GM21786 (cell line): ENCODE results near the gene OR4D1.
"Not testable (repeated sequence)": the region's sequence is repeated elsewhere in the genome, so short reads cannot be mapped to it uniquely, and the experiment has no call there.

Experiments
- ATAC-seq: cut with Tn5 transposase; IDR thresholded peaks from one replicate; pipeline ENCODE4 v1.9.1; 2021; ENCODE audit not compliant: unreplicated experiment

OR4D1 gene

DNA sequence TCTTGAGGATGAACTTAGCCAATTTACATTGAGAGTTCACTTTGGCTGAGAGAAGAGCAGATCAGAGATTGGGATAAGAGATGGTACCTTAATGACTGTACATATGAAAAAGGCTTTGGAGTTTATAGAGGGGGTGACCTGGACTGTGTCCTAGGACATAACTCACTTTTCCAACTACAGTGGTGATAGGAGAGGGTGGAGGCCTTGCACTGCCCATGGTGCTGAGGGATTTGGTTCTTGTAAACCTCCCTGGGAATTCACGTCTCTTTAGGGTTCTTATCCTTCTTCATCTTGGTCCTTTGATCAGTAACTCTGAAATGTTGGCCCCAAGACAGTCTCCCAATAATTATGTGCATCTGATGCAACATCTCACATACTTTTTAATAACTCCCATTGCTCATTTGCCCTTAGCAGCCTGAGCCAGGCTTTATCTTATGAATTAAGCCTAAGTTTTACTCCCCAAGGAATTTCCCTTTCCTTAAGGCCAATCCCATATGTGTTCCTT lies at the start of gene OR4D1:
OR4D1 (plus strand) TSS at position 455 of the 505 bp plus-strand sequence. CDS start 6,770 bp downstream, outside the sequence.
- ATAC-seq = no peak

DNA sequence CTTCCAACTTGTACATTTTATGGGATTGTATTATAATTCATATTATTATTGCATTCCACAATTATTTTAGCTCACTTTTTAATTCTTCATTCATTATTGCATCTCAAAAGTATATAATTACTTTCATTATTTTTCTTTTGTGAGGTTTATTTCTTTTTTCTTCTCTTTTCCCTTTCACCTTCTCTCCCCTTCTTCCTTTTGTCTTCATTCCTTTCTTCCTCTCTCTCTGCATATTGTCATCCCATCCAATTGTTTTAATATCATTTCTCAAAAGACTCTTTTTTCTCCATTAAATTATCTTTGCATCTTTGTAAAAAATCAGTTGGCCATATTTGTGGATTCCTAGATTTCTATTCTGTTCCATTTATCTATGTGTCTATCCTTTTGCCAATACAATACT lies 47.7 kb upstream of the OR4D1 start:
- no peak for ATAC-seq

DNA sequence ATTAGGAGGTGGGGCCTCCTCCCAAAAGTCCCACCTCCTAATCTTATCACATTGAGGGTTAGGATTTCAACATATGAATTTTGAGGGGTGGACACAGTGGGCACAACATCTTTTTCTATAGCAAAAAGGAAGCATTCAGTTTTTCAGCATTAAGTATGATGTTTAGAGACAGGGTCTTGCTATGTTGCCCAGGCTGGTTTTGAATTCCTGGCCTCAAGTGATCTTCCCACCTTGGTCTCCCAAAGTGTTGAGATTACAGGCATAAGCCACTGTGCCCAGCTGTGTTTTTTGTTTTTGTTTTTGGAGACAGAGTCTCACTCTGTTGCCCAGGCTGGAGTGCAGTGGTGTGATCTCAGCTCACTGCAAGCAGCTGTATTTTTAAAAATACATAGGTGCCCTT lies 46.3 kb upstream of the OR4D1 start:
- ATAC-seq = not testable (repeated sequence)

DNA sequence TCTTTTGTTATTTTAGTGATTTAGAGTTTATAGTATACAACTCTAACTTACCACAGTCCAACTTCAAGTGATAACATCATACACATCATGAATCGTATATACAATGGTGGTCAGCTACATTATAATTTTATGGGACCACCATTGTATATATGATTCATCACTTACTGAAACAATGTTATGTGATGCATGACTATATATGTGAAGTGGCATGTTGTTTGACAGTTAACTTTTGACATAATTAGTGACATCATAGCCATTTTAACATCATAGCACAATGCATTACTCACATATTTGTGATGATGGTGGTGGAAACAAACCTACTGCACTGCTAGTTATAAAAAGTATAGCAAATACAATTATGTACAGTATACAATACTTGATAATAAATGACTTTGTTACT lies 43.1 kb upstream of the OR4D1 start:
- ATAC-seq = no peak

DNA sequence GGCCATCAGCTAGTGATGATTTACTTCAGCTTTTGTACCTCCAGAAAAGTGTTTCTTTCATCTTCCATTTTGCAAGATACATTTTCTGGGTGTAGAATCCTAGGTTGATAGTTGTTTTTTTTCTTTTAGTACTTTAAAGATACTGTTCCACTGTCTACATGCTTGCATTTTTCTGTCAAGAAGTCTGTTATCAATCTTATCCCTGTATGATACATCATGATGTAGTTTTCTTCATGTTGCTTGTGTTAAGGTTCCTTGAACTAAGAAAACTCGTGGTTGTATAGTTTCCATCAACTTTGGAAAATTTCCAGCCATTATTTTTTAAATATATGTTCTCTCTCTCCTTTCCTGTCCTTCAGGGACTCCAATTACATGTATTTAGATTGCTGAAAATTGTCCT lies 40.9 kb upstream of the OR4D1 start:
- no peak for ATAC-seq

DNA sequence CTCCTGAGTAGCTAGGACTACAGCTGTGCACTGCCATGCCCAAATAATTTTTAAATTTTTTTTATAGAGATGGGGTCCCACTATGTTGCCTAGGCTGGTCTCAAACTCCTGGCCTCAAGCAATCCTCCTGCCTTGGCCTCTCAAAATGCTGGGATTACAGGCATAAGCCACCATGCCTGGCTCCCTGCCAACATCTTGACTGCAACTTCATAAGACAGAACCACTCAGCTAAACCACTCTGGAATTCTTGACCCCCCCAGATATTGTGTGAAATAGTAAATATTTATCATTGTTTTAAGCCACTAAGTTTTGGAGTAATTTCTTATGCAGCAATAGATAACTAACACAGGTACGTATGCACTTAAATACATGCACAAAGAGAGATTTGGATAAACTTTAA lies 39.0 kb upstream of the OR4D1 start:
- ATAC-seq = no peak

DNA sequence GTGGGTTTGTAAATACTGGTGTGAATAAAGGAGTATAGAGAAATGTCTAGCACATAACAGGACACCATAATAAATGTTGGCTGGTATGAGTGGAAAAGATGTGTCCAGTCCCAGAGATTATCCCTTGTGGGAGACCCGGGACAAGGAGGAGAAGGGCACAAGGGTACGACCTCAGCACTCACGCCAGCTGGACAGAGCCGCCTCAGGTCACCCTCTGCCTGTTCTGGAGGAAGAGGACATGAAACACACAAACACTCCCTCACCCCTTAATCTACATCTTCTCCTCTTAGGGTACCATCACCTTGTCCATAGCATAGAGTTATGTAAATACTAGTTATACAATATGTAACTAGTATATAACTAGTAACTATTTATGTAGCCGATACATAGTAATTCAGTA lies 38.2 kb upstream of the OR4D1 start:
- ATAC-seq = no peak

DNA sequence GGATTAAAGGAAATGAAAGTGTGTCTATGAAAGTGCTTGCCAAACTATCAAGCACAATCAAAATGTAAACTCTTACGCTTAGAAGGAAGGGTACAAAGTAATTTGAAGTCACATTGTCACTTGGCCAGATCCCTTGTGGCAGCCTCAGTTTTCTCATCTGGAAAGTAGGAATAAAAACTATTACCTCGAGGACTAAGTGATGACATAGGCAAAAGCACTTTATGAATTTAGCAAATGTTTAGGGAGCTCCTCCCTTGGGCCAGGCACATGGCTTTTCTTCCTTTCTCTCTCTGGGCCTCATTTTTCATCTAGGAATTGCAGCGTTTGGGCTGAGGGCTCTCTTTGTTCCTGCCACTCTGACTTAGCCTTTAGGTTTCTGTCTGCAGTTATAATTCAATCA lies 36.5 kb upstream of the OR4D1 start:
- ATAC-seq = no peak

DNA sequence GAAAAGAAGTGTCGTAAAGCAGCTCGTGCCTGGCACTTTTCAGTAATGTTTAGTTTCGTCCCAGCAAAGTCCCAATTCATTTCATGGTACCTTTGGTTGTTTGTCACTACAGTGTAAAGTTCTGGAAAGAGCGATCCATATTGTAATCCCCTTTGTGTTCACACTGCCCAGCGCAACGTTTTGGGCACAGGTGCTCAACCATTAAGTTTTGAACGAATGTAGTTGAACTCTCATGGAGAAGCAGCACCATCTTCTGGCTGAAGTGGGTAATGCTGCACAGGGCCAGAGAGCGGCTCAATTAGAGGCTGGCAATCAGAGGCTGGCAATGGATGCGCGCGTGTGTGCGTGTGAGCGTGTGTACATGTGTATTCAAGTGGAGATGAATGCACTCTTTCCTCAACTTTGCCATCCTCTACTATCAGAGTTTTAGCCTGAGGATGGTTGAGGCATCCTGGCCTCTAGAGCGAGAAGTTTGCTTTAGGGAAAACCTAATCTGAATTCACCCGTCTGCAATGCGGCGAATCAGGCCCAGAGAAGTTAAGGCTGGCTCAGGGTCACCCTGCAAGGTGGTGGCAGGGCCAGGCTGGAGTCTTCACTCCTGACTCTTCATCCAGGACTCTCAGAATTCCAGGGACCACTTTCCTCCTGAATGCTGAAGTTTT lies 35.1 kb upstream of the OR4D1 start:
- ATAC-seq = no peak

DNA sequence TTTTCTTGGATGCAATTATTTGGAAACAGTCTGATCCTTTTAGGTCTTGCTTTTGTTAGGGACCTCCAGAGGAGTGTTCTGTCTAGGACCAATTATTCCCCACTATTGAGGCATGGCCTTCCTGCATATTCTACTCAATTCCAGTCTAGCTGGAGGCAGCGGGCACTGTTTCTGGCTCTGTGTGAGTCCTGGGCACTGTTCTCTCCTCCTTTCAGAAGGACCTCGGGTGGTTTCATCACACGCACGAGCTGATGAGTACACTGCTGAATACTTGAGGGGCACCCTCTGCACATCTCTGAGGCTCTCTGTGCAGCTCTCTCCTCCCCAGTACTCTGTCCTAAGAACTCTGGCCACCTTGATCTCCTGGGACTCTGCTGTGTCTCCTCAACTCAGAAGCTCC lies 34.2 kb upstream of the OR4D1 start:
- ATAC-seq = no peak

DNA sequence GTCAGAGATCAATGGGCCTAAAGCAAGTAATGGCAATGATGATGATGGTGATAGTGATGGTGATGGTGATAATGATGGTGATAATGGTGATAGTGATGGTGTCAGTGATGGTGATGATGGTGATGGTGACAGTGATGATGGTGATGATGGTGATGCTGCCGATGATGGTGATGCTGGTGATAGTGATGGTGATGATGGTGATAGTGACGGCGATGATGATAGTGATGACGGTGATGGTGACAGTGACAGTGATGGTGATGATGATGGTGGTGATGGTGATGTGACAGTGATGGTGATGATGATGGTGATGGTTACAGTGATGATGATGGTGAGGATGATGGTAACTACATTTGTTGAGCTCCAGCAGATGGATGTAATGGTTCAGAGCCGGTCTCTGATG lies 30.8 kb upstream of the OR4D1 start:
- no peak for ATAC-seq

DNA sequence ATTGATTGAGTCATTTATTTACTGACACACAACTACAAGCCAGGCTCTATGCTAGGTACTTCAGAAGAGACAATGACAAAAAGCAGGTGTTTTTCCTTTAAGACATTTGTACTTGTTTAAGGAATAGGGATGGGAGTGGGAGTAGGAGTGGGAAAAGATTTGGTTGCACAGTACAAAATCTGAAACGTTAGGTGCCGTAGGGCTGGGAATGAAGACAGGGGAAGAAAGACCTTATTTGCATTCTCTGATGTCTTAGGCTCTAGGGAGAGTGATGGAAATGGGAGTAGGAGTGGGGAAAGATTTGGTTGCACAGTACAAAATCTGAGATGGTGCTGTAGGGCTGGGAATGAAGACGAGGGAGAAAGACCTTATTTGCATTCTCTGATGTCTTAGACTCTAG lies 28.7 kb upstream of the OR4D1 start:
- ATAC-seq = no peak

DNA sequence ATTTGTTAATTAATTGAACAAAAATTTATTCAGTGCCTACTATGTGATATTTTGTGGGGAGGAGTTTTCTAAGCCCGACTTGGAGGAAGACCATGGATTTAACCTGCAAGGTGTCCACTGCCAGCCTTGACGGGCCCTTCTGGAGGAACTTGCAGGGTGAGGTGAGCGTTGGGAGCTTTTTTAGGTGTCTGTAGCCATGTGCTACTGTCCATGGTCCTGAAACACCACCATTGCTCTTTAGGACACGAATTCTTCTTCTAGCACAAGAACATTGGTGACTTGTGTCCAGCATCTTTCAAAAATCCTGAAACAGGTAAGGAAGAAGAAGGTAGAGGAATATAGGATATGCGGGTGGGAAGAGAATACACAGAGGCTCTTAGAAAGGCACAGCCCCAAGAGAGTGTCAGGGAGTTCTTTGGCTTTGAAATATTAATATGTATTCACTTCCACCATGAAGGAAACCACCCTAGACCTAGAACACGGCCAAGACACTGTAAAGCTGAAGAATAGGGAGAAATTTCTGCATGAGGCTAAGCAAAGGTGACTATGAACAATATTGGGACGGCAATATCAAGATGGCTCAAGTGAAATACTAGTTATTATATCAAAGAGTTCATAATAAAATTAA lies 27.9 kb upstream of the OR4D1 start:
- no peak for ATAC-seq

DNA sequence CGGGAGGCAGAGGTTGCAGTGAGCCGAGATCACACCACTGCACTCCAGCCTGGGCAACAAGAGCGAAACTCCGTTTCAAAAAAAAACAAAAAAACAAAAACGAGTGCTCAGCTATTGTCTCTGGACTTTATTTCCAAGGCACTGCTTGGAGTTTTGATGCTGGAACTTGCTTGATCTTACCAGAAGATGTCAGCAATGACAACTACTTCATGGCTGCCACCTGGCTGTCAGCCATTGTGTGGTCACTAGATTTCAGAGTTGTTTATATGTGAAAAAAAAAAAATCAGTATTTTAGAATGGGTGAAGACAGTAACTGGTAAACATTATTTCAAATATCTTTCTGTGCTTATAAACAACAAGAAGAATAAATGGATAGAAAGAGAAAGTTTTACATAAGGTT lies 26.3 kb upstream of the OR4D1 start:
- ATAC-seq = no peak

DNA sequence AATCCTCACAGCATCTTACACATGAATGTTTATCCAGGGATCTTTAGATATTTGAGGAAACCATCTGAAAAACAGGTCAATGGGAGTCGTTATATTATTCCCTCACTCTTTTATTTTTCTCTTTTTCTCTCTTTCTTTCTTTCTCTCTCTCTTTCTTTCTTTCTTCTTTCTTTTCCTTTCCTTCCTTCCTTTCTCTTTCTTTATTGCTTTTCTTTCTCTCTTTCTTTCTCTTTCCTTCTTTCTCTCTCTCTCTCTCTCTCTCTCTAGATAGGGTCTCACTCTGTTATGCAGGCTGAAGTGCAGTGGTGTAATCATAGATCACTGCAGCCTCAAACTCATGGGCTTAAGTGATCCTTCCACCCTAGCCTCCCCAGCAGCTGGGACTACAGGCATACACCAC lies 20.3 kb upstream of the OR4D1 start:
- ATAC-seq = no peak

DNA sequence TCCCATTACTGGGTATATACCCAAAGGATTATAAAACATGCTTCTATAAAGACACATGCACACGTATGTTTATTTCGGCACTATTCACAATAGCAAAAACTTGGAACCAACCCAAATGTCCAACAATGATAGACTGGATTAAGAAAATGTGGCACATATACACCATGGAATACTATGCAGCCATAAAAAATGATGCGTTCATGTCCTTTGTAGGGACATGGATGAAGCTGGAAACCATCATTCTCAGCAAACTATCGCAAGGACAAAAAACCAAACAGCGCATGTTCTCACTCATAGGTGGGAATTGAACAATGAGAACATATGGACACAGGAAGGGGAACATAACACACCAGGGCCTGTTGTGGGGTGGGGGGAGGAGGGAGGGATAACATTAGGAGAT lies 15.5 kb upstream of the OR4D1 start:
- ATAC-seq = not testable (repeated sequence)

DNA sequence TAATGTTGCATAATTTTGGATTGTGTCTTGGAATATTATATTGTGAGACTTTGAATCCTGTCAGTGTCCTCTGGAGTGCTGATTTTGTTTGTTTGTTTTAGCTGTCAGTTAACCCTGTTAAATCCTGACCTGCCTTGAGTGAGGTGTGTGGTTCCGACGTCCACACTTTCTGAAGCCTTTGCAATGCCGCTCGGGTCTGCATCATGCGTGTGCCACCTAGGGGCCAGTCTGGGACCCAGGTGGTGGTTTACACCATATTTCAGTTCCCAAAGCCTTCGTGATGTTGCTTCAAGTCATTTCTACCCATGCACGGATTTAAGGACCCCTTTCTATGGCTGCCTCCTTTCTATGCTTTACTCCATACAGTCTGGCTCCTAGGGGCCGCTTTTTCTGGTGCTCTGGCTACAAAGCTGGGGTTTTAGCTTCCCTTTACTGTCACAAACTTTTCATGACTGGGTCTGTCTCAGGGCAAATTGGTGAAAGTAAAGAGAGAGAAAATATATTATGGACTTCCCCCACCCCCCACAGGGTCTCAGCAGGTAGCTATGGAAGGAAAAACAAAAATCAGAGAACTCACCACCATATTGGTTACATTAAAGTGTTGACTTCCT lies 11.4 kb upstream of the OR4D1 start:
- no peak for ATAC-seq

DNA sequence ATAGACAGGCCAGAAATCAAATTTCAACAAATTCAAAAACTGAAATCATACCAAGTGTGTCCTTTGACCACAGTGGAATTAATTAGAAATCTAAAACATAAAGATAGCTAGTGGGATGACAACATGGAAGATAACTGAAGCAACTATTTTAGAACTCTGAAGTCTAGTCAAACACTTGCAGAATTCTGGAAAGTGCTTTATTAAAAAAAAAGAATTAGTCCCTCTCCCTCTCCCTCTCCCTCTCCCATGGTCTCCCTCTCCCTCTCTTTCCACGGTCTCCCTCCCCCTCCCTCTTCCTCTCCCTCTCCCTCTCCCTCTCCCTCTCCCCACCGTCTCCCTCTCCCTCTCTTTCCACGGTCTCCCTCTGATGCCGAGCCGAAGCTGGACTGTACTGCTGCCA lies 6.7 kb upstream of the OR4D1 start:
- ATAC-seq = no peak

DNA sequence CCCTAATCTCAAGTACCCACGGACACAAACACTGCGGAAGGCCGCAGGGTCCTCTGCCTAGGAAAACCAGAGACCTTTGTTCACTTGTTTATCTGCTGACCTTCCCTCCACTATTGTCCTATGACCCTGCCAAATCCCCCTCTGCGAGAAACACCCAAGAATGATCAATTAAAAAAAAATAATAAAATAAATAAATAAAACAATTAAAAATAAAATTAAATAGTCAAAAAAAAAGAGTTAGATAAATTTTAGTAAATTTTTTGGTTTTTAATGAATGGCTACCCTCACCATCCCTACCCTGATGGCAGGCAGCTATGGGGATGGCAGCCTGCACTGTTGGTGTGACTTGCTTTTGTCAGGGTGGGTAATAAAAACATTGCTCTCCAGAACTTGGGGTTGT lies 4.8 kb upstream of the OR4D1 start:
- ATAC-seq = not testable (repeated sequence)

DNA sequence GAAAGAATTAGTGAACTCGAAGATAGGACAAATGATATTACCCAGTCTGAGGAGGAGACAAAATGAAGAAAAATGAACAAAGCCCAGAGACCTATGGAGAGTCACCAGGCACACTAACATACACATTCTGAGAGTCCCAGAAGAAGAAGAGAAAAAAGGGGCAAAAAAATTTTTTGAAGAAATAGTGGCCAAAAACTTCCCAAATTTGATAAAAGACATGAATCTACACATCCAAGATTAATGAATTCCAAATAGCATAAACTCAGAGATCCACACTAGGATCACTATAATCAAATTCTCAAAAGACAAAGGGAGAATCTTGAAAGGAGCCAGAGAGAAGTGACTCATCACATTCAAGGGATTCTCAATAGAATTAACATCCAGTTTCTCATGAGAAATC lies 3.4 kb upstream of the OR4D1 start:
- ATAC-seq = no peak

DNA sequence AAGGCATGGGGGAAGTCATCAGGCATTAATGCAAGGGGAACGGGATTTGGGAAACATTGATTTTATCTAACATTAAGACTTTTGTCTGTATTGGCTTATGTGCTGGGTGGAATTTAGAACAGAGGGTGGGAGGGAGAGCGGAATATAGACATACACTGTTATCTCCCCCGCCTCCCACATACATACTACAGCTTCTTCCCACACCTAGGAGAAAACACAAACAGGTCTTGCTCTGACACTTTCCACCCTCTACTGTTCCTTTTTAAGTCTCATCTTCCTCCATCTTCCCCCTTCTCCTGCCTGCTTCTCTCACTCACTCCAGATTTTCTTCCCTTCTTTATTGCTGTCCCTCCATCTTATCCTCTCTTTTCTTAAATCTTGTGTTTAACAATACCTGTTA lies 425 bp downstream of the OR4D1 start:
- no peak for ATAC-seq

DNA sequence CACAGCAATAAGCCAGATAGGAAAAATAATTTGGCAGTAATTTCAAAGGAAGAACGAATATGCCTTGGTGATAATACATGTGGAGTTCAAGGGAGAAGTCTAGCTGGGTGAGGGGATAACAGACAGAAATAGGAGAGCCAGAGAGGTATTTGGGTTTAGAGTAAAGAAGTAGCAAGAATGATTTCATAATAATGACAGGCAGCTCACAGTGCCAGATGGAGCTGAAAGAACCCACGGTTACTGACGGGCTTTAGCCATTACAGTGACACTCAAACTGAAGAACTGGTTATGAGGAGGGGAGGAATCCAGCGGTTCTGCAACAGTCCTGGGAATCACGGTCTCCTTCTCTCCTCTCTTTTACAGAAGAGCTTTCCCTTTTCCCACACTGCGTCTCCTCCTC lies 2.2 kb downstream of the OR4D1 start:
- ATAC-seq = no peak
